Activated naive CD8-positive, alpha-beta T cell treated with anti-CD3 and anti-CD28 coated beads, Interleukin-2, amount 50 U/mL, for 24 hours (primary cell): Measurements from ENCODE around the gene ALPP.
"Not testable (repeated sequence)": the region's sequence is repeated elsewhere in the genome, so short reads cannot be mapped to it uniquely, and the experiment has no call there.

Experiments used
- ATAC-seq: fragments of 150-1000 bp; cut with Tn5 transposase; one replicate; pipeline ENCODE4 v1.10.0; 2021
- DNase-seq: peaks from one replicate; pipeline ENCODE4 v3.0.0; 2021
- H3K27ac Mint-ChIP-seq: one replicate; pipeline ENCODE4 v1.8.0; 2021; ENCODE audit warnings: mild to moderate bottlenecking, mixed read lengths
- H3K27me3 Mint-ChIP-seq: one replicate; pipeline ENCODE4 v1.8.0; 2021; ENCODE audit warnings: mixed read lengths
- H3K36me3 Mint-ChIP-seq: one replicate; pipeline ENCODE4 v1.8.0; 2021; ENCODE audit warnings: low read depth, mixed read lengths
- H3K4me1 Mint-ChIP-seq: one replicate; pipeline ENCODE4 v1.8.0; 2021; ENCODE audit warnings: mixed read lengths
- H3K4me3 Mint-ChIP-seq: one replicate; pipeline ENCODE4 v1.8.0; 2021; ENCODE audit warnings: mild to moderate bottlenecking, moderate library complexity, mixed read lengths
- H3K9me3 Mint-ChIP-seq: one replicate; pipeline ENCODE4 v1.8.0; 2021; ENCODE audit warnings: mixed read lengths

The ALPP gene

DNA sequence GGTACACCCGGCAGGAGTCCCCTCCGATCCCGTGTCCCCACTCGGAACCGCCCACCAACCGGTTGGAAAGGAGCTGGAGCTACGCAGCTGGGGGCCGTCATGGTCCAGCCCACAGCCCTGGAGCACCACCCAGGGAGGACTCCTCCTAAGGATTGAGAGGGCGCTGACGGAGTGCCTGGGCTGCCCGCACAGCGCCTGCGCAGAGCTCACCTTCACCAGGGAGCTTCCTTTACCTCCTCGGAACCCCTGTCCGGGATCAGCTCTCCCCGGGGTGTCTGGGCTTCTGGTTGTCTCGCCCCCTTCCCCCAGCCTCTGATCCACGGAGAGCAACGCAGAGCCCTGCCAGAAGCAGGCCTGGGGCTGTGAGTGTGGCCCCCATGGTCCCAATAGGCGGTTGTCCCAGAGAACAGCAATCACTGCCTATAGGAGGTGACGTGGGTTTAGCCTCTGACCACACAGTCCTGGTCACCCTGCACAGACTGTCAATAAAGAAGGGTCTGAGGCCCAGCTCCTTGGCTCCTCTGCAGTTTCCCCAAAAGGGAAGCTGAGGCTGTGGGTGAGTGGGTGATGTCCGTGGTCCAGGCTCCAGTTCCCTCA is 42.7 kb downstream of the ALPP start:
- ATAC-seq, result no peak
- DNase-seq, result no peak
- peaks cover 2% of the 10 kb centered on the region for H3K36me3 Mint-ChIP-seq
- no peak overlapping the region for H3K4me3 Mint-ChIP-seq
- H3K27ac Mint-ChIP-seq, result no peak overlapping the region
- peaks cover 10% of the 10 kb centered on the region for H3K9me3 Mint-ChIP-seq
- H3K27me3 Mint-ChIP-seq, result peaks cover 38% of the 10 kb centered on the region
- peaks cover 3% of the 10 kb centered on the region for H3K4me1 Mint-ChIP-seq

DNA sequence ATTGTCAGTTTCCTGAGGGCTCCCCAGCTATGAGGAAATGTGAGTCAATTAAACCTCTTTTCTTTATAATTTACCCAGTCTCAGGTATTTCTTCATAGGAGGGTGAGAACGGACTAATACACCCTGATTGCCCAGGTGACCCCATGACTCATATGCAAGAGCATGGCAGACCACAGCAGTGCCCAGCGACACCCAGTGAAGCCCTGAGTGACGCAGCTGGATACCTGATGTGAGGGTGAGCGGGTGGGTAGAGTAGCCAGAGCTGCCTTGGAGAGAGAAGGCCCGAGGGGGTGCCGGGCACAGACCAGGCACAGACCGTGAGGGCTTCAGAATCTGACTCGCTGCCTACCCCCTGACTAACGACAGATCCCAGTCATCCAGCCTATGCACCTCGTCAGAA is 43.5 kb downstream of the ALPP start:
- ATAC-seq (no peak), DNase-seq (no peak)
- Mint-ChIP-seq H3K27me3 (peaks cover 38% of the 10 kb centered on the region), H3K9me3 (peaks cover 10% of the 10 kb centered on the region), H3K27ac (no peak overlapping the region), H3K4me3 (no peak overlapping the region), H3K36me3 (peaks cover 2% of the 10 kb centered on the region), H3K4me1 (peaks cover 3% of the 10 kb centered on the region)

DNA sequence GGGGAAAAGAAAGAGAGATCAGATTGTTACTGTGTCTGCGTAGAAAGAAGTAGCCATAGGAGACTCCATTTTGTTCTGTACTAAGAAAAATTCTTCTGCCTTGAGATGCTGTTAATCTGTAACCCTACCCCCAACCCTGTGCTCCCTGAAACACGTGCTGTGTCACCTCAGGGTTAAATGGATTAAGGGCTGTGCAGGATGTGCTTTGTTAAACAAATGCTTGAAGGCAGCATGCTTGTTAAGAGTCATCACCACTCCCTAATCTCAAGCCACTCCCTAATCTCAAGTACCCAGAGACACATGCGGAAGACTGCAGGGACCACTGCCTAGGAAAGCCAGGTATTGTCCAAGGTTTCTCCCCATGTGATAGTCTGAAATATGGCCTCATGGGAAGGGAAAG is 44.4 kb downstream of the ALPP start:
- Mint-ChIP-seq H3K27me3 (peaks cover 33% of the 10 kb centered on the region), H3K9me3 (peaks cover 10% of the 10 kb centered on the region)
- H3K27ac Mint-ChIP-seq, H3K4me3 Mint-ChIP-seq, H3K36me3 Mint-ChIP-seq, H3K4me1 Mint-ChIP-seq, DNase-seq, ATAC-seq: not testable (repeated sequence)

DNA sequence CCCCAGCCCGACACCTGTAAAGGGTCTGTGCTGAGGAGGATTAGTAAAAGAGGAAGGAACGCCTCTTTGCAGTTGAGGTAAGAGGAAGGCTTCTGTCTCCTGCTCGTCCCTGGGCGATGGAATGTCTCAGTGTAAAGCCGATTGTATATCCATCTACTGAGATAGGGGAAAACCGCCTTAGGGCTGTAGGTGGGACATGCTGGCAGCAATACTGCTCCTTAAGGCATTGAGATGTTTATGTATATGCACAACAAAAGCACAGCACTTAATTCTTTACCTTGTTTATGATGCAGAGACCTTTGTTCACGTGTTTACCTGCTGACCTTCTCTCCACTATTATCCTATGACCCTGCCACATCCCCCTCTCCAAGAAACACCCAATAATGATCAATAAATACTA is 44.9 kb downstream of the ALPP start:
- not testable (repeated sequence) for H3K36me3 Mint-ChIP-seq, DNase-seq, ATAC-seq, H3K4me1 Mint-ChIP-seq, H3K27ac Mint-ChIP-seq, H3K4me3 Mint-ChIP-seq
- H3K9me3 Mint-ChIP-seq, result peaks cover 10% of the 10 kb centered on the region
- peaks cover 29% of the 10 kb centered on the region for H3K27me3 Mint-ChIP-seq

DNA sequence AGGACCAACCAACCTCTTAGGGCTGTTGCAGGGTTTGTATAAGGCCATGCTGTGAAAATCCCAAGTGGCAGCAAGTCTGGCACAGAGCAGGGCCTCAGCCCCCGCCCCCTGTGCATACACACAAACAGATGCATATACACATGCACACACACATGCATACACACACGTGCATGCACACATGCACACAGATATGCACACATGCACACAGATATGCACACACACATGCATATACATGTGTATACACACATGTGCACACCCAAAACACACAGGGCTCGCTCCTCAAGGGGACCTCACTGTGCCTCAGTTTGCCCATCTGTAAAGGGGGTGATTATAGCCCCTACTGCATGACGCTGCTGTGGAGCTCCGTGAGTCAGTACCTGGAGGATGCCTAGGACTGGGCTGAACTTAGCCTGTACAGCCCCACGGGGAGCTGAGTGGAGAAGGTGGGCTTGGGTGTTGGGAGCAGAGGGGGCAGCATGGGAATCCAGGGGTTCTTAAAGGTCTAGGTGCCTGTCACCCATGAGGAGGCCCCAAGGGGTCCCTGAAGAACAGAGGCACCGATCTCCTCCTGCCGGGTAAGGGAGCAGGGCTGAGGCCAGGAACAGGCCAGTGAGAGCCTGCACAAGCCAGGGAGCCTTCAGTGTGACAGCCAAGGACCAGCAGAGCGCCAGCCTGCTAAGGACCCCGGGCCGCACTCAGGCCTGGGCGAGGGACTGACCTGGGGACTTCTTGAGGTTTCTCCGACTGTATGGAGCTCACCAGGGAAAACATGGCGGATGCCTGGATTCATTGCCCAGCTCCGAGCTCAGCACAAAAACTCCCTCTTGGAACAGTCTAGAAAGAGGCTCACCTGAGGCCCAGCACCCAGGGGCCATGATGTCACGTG is 53.4 kb downstream of the ALPP start:
- H3K9me3 Mint-ChIP-seq, result no peaks in the 10 kb centered on the region
- no peaks in the 10 kb centered on the region for H3K4me1 Mint-ChIP-seq
- no peak overlapping the region for H3K27ac Mint-ChIP-seq
- no peaks in the 10 kb centered on the region for H3K36me3 Mint-ChIP-seq
- no peak for DNase-seq
- peaks cover 2% of the 10 kb centered on the region for H3K27me3 Mint-ChIP-seq
- no peak overlapping the region for H3K4me3 Mint-ChIP-seq
- no peak for ATAC-seq
